NT2/D1 (cell line): Measurements from ENCODE around the gene THAP10.

Experiments used
- DNase-seq: peaks from one replicate; pipeline ENCODE4 v3.0.0-alpha.2; 2011; ENCODE audit warnings: low read depth, low spot score
- H3K27me3 ChIP-seq: 2 replicates; pipeline ENCODE4 v1.6.0; 2011; ENCODE audit warnings: mild to moderate bottlenecking; ENCODE audit not compliant: insufficient read length, insufficient read depth
- H3K36me3 ChIP-seq: 2 replicates; pipeline ENCODE4 v1.6.1; 2011; ENCODE audit warnings: mild to moderate bottlenecking, low read length, mixed read lengths; ENCODE audit not compliant: insufficient read depth, insufficient read length
- H3K4me1 ChIP-seq: 2 replicates; pipeline ENCODE4 v1.5.1; 2011; ENCODE audit not compliant: insufficient read depth, insufficient read length
- H3K4me3 ChIP-seq: 2 replicates; pipeline ENCODE4 v1.5.1; 2011; ENCODE audit warnings: low read depth; ENCODE audit not compliant: insufficient read length
- H3K9ac ChIP-seq: 2 replicates; pipeline ENCODE4 v1.6.0; 2011; ENCODE audit warnings: low read depth; ENCODE audit not compliant: insufficient read length
- H3K9me3 ChIP-seq: 2 replicates; pipeline ENCODE4 v1.5.1; 2011; ENCODE audit warnings: mild to moderate bottlenecking, low read length; ENCODE audit not compliant: insufficient read depth
- SUZ12 ChIP-seq: IDR thresholded peaks from 2 replicates; pipeline ENCODE4 v1.6.1; 2011; ENCODE audit not compliant: insufficient read length, insufficient read depth; ENCODE audit errors: extremely low read depth
- YY1 ChIP-seq: IDR thresholded peaks from 2 replicates; pipeline ENCODE4 v1.6.1; 2011; ENCODE audit not compliant: insufficient read length, insufficient read depth
- ZNF274 ChIP-seq: IDR thresholded peaks from 2 replicates; pipeline ENCODE4 v1.6.1; 2011; ENCODE audit warnings: mild to moderate bottlenecking, low read depth, low read length

The THAP10 gene

DNA sequence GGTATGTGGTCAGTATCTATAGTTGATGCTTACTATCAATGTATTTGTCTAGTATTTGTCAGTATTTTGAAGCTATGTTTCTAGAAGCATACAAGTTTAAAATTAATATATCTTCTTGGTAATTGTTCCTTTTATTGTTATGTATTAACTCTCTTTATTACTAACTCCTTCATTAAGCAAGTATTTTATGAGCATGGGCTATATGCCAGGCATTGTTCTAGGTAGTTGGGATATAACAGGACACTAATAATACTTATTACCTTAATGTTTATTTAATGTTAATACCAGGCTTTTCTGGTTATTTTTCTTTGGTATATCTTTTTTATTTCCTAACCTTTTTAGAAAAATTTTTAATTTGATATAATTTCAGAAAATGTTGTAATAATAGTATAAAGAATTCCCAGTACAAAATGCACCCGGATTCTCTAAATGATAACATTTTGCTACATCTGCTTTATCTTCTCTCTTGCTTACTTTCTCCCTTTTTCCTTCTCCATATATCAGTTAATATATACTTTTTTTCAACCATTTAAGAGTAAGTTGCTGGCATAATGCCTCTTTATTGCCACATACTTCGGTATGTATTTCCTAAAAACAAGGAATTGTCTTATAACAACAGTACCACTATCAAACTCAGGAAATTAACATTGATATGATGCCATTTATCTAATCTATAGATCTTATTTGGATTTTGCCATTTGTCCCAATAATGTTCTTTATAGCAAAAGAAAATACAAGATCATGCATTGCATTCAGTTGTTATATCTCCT, 31.3 kb upstream of the THAP10 start:
- Histone ChIP-seq H3K9ac (no peak overlapping the region), H3K9me3 (no peaks in the 10 kb centered on the region), H3K27me3 (no peaks in the 10 kb centered on the region), H3K36me3 (no peaks in the 10 kb centered on the region), H3K4me3 (no peak overlapping the region), H3K4me1 (no peaks in the 10 kb centered on the region)
- no peak for DNase-seq
- TF ChIP-seq YY1 (no peak), ZNF274 (no peak), SUZ12 (no peak)

DNA sequence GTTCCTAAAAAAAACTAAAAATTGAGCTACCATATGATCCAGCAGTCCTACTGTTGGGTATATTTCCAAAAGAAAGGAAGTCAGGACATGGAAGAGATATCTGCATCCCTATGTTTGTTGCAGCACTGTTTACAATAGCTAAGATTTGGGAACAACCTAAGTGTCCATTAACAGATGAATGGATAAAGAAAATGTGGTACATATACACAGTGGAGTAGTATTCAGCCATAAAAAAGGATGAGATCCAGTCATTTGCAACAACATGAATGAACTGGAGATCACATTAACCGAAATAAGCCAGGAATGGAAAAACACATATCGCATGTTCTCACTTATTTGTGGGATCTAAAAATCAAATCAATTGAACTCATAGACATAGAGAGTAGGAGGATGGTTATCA, 29.9 kb upstream of the THAP10 start:
- no peaks in the 10 kb centered on the region for H3K36me3 ChIP-seq
- TF ChIP-seq ZNF274 (no peak), YY1 (no peak), SUZ12 (no peak)

DNA sequence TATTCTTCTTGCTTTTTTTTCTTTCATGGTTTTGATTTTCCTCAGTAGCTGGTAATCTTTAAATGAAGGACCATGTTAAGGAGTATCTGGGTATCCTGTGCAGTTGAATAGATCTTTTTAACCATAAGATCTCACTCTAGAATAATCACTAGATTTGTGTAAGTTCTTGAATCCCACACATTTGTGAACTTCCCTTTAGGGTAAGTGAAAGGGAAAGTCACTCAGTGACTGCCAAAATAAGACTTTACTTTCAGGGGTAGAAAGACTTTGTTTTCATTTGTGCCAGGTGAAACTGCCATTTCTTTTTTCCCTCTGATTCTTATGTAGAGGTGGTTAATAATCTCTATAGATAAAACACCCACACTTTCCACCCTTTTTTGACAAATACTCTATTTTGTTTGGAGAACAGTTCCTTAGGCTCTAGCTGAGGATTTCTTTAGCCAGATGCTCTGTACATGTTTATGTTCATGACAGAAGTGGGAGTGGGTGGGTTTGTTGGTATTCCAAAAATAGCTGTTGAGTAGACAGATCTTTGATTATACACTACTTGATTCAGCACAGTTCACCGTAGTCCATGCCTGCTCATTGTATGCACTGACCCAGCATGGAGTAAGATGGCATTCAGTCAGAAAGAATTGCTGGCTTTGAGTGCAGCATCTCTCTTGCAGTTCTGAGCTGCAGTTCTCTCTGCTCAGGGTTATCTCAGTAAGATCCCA, 28.9 kb upstream of the THAP10 start:
- H3K4me1 ChIP-seq: no peaks in the 10 kb centered on the region
- no peaks in the 10 kb centered on the region for H3K27me3 ChIP-seq
- TF ChIP-seq SUZ12 (no peak), ZNF274 (no peak), YY1 (no peak)
- no peaks in the 10 kb centered on the region for H3K36me3 ChIP-seq
- H3K4me3 ChIP-seq: no peak overlapping the region
- no peak for DNase-seq
- H3K9me3 ChIP-seq: peaks cover 15% of the 10 kb centered on the region; the same call in 1 of the 2 replicates
- H3K9ac ChIP-seq: no peak overlapping the region

More for the DNA sequence above, 29.9 kb upstream of the THAP10 start:
- H3K4me3 ChIP-seq: no peak overlapping the region
- H3K9ac ChIP-seq: no peak overlapping the region
- H3K27me3 ChIP-seq: no peaks in the 10 kb centered on the region
- H3K4me1 ChIP-seq: no peaks in the 10 kb centered on the region
- H3K9me3 ChIP-seq: peaks cover 10% of the 10 kb centered on the region; the same call in 1 of the 2 replicates
- no peak for DNase-seq

DNA sequence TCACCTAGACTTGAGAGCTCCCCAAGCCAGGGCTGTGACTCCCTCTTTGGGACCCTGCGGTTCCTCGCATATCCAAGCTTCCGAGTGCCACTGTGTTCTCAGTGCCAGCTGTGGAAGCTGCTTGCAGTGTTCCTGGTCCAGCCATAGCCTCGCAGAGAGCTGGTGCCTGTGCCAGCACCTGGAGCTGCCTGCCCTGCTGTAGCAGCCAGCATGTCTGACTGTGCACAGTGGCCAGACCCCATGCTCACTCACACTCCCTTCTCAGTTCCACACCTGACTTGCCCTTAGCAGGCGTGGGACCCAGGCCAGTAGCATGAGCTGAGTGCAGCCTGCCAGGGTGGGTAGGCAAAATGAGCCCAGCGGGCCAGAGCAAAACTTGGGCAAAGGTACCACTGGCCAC, 25.7 kb upstream of the THAP10 start:
- Histone ChIP-seq H3K4me3 (no peak overlapping the region), H3K9ac (no peak overlapping the region), H3K9me3 (peaks cover 15% of the 10 kb centered on the region; the same call in 1 of the 2 replicates), H3K27me3 (no peaks in the 10 kb centered on the region), H3K36me3 (no peaks in the 10 kb centered on the region), H3K4me1 (no peaks in the 10 kb centered on the region)
- no peak for DNase-seq
- TF ChIP-seq YY1 (no peak), ZNF274 (no peak), SUZ12 (no peak)

DNA sequence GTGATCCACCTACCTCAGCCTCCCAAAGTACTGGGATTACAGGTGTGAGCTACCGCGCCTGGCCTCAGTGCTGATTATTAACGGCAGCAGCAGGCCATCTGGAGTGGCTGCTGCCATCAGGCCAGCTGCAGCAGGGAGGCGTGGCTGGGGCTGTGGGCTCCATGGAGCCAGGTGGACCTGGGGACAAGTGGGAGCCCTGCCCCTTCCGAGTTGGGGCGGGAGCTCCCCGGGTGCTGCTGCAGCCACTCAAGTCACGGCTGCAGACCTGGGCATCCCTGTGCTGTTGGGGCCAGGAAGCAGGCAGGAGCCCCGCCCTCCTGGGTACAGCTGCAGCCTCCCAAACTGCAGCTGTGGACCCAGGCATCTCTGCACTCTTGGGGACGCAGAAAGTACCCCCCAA, 24.3 kb upstream of the THAP10 start:
- no peak for DNase-seq
- Histone ChIP-seq H3K4me3 (no peak overlapping the region), H3K4me1 (no peaks in the 10 kb centered on the region), H3K36me3 (no peaks in the 10 kb centered on the region), H3K9ac (no peak overlapping the region), H3K9me3 (peaks cover 15% of the 10 kb centered on the region; the same call in 1 of the 2 replicates), H3K27me3 (no peaks in the 10 kb centered on the region)
- no peak for TF ChIP-seq ZNF274
- no peak for TF ChIP-seq SUZ12
- no peak for TF ChIP-seq YY1

DNA sequence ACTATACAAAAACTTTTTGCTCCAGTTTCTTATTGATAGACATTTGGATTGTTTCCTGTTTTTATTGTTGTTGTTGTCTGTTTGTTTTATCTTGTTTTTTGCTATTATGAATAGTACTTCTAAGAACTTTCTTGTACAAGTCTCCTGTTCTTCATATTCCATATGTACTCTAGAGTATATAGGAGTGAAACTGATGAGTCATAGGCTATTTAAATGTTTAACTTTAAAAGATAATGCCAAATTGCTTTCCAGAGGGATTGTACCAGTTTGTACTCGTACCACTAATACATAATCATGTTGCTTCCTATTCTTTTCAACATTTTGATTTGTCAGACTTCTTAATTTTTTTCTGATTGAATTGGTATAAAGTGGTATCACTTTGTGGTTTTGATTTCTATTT, 20.0 kb upstream of the THAP10 start:
- Histone ChIP-seq H3K4me3 (no peak overlapping the region), H3K9ac (no peak overlapping the region), H3K4me1 (no peaks in the 10 kb centered on the region), H3K27me3 (no peaks in the 10 kb centered on the region), H3K36me3 (no peaks in the 10 kb centered on the region), H3K9me3 (peaks cover 25% of the 10 kb centered on the region)
- DNase-seq: no peak
- TF ChIP-seq ZNF274 (no peak), SUZ12 (no peak)

DNA sequence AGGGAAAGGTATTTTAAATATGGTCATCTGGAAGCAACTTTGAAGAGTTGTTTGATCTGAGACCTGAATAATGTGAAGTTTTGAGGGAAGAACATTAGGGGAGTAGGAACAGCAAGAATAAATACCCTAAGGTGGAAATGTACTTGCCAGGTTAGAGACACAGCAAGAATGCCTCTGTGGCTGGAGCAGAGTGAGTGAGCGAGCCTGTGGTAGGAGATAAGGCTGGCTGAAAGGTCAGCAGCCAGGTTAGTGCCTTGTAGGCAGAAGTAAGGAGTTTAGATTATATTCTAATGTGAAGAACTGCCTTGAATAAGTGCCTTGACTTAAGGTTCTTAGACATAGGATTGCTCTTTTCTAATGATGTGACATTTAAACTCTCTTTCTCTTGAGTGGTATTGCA, 18.7 kb upstream of the THAP10 start:
- TF ChIP-seq YY1: no peak
- TF ChIP-seq ZNF274: no peak
- no peak for TF ChIP-seq SUZ12
- Histone ChIP-seq H3K36me3 (no peaks in the 10 kb centered on the region), H3K9ac (no peak overlapping the region), H3K4me1 (no peaks in the 10 kb centered on the region), H3K27me3 (no peaks in the 10 kb centered on the region), H3K9me3 (peaks cover 23% of the 10 kb centered on the region), H3K4me3 (no peak overlapping the region)
- DNase-seq: no peak
